GM11168 (cell line): ENCODE data around the gene EXD3.

ENCODE experiments used
- in situ Hi-C: fragments of 300-500 bp; cut with MboI; formaldehyde crosslinking; loops from one replicate; pipeline ENCODE4 v1.12.0; 2022; ENCODE audit warnings: low sequenced_read_pairs; ENCODE audit not compliant: unreplicated experiment

The EXD3 gene

DNA sequence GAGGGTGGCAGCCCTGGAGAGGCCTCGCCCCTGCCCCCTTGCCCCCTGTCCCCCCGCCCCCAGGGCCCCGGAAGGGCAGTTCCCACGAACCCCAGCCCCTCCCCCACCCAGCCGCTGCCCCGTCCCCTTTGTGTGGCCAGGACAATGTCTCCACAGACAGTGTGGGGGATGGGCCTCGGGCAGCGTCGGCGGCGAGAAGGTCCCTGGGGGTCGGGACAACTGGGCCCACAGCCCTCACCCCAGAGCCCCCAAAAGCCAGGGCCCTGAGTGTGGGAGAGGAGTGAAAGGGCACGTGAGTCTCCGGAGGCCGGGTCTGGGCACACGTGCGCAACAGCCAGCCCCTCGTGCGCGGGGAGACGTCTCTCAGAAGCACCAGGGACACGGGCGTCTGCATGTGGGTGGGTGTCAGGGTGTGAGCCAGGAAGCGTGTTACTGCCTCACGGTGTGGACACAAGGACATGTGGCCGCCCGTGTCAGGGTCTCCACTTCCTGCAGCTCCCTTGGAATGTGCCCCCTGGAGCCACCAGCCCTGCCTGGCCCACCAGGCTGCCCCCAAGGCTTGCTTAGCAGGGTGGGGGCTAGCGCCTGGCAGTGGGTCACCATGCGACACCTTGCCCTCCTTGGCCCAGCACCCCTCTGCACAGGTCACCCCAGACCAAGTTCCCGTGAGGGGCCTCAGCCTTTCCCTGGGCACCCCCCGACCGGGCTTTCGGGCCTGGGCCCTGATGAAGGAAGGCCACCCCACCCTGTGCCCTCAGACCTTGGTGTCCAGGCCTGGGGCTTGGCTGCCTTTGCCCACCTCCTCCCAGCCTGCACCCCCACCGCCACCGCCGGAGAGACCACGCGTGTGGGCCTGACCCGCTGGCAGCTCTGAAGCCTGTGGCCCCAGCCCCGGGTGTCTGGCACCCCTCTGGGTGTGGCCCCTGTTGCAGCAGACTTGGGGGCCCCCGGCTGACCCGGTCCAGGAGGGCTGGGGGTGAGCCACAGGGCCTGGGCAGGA lies 108.1 kb downstream of the EXD3 start:
- in situ Hi-C loops, result no loop called here

DNA sequence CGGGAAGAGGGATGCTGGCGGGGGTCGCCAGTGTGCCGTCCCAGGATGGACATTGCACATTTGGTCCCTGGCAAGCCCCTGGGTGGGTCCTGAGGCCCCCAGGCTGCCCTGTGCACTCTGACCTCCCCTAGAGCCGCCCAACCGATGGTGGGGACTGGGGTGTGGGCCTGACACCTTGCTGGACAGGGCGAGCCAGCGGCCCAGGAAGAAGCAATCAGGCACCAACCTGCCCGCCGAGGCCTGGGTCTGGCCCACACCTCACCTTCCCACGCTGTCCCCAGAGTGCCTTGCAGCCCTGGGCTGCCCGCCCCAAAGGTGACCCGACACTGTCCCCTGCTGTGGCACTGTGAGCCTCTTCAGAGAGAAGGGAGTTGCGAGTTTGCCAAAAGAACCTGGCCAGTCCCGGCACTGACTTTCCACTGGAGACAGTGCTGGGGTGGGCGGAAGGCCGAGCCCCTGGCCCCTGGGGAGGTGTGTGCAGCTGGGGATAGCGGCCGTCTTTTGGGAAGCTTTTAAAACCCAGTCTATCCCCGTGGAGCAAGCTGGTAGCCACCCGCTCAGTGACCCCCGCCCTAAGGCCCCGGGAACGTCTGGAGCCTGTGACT lies 108.9 kb downstream of the EXD3 start:
- in situ Hi-C loops, result no loop called here

DNA sequence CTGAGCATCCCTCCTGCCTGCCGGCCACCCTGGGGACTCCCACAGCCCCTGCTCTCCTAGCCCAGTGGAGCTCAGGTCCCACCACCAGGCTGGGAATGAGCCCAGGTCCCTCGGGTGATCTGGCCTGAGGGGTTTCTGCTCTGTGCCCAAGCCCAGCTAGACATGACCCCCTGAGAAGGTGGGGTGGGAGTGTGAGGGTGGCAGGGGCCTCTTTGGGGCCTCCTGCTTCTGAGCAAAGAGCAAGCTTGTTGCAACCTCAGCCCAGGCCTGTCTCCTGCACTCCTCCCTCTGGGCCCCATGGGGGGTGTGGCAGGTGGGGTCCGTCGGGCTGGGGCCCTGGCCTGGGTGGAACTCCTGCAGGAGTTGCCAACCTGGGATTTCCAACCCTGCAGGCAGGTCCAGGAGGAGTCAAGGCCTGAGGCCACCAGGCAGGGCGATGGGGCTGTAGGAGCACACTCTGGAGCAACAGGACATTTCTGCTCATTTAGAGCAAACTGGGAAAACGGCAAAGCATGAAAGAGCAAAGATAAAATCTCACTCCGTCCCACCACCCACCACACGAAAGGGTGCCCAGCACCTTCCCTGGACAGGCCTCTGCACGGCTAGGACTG lies 109.5 kb downstream of the EXD3 start:
- in situ Hi-C loops, result no loop called here

DNA sequence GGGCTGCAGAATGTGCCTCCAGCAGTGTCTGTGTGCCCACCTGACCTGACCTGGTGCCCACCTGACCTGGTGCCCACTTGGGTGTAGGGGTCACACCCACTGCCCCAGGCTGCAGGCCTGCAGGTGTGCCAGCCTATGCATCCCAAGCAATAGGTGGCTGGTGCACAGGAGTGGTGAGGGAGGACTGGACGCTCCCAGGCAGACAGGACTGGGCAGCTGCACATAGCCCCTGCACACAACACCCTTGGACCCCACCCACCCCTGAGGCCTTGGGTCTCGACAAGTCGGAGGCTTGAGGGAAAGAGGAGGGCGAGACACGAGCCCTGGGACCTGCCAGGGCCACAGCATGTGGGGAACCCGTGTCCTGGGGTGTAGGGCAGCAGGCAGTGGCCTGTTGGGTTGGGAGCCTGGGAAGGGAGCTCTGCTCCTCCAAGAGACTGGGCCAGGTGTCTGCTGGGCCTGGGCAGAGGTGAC lies 110.1 kb downstream of the EXD3 start:
- in situ Hi-C loops, result no loop called here

DNA sequence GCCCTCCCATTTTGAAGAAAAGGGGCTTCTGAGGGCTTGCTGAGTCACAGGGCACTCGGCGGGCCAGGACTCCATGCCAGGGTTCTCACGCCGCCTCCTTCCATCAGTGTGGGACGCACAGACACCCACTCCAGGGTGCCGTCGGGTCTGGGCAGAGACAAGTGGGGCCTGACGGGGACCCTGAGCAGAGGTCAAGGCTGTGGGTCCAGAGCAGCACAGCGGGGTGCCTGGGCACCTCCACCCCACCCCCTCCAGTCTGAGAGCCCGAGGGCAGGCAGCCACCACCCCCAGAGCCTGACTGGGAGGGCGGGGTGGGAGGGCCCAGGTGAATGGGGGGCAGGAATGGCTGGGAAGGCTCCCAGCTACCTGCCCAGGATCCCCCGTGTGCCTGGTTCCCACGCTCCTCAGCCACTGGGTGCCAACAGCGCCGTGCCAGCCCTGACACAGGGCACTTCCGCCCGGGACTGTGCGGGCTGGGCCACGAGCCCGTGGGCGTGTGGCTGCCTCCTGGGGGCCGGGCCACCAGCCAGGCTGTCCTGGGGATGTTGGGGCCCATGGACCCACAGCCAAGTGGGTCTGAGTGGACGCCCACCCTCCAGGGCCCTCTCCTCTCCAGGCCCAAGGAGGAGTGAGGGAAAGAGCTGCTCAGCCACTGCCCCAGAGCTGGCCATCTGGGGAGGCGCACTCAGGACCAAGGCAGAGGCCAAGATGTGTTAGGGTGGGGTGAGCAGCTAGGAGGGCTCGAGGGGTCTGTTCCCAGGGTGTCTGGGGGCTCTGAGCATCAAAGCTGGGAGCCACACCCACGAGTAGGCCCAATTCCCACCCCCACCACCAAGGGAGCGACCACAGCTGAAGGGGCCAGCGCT lies 110.7 kb downstream of the EXD3 start:
- in situ Hi-C loops, result no loop called here

DNA sequence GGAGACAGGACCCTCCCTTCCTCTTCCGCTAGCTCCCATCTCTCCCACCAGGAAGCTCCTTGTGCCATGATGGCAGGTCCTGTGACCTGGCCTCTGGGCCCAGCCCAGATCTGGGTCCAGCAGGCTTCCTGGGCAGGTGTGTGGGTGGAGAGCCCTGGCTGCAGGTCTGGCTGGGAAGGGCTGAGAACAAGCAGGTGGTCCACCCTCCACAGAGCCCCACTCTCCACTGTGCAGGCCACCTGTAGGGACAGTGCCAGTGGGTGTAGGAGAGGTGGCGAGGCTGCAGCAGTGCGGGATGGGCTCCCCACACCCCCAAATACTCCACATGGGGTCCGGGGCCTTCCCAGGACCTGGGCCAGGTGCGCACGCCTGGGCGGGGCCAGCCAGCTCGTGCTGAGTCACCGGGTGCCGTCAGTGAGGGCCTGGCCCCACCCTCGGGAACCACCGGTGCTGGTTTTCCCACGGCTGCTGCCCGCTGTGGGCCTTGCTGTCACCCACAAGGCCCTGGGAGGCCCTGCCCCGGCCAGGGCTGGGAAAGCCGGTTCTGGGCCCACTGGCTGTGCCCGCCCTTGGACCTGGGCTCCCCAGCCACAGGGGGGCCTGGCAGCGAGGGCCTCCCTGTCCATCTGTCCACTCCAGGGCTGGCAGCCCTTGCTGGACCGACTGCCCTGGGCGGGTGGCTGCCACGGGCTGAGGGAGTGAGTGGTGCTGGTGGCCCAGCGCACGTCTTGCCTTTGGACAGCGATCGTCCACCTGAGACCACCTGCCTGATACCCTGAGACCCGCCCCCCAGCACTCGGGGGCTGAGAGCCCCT lies 111.6 kb downstream of the EXD3 start:
- in situ Hi-C loops, result no loop called here

DNA sequence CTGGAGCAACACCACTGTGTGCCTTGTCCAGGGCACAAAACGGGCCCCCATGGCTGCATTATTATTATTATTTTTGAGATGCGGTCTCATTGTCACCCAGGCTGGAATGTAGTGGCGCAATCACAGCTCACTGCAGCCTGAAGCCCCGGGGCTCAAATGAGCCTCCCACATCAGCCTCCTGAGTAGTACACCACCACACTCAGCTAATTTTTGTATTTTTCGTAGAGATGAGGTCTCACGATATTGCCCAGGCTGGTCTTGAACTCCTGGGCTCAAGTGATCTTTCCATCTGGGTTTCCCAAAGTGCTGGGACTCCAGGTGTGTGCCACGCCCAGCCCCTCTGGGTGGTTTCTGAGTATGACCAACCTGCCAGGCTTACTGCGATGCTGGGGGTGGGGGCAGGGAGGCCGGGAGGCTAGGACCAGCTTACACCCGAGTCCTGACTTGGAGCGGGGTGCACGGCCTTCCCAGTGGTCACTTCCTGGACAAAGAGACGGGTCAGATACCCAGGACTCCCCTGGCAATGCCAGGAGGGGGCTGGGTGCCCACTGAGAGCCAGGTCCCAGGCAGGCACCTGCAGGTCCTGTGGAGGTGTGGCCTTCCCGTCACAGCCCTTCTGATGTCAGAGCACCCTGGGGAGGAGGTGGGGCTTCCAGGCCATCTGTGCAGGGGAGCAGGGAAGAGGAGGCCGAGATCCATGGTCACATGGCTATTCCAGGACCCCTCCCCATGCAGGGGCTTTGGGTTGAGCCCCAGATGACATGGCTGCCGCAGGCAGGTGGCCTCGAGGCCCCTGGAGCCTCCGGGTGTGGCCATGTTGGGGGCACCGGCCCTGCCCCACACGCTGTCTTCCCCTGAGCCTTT lies 112.5 kb downstream of the EXD3 start:
- in situ Hi-C loops, result no loop called here

DNA sequence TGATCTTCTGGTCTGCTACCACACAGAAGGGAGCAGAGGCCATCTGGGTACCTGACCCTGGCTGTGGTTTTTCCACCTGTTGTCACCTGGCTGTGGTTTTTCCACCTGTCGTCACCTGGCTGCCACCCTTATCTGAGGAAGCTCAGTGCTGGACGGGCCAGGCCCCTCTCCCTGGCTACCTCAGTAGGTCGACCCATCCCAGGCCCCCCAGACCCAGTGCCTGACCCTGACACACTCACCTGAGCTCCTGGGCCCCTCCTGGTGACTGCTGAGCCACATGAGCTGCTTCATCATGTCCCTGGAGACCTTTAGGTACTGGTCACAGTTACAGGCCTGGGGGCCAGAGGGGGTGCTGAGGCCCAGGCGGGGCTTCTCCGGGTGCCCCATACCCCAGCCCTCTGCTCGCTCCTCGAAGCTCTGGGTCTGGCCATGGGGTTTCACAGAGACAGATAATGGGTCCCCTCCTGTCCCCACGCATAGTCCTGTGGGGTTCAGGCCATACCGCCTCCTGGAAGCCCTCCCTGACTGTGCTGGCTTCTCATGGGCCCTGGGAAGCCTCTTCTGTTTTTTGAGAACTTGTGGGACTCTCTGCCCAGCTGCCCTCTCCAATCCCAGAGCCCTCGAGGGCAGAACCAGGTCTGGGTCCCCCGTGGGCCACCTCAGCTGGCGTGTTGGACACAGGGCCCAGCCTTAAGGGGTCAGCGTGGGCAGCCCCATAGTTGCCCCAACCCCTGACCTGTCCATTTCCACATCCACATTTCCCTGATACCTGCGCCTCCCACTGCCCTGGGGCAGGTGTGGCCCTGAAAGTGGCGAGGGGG lies 113.4 kb downstream of the EXD3 start:
- in situ Hi-C loops, result no loop called here

DNA sequence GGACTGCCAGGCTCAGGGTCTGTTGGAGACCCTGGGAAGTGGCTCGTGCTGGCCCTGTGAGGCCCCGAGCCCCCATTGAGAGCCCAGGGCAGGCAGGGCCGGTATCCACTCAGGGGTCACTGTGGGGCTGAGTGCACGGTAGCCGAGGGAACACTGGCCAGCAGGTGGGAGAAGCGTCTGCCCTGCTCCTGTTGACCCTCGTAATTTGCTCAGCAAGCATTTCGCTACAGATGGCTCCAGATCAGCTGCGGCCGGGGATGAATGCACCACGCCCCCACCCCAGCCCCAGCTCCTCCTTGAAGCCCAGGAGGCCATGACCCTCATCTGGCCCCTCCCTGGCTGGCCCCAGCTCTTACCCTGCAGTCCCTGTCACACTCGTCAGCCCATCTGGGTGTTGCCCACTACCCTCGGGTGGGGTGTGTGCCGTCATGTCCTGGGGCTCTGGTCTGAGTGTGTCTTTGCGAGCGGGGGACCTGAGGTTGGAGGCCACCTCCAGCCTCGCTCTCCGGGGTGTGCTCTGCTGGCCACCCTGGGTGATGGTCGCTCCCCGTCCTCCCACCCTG lies 114.8 kb downstream of the EXD3 start:
- in situ Hi-C loops, result no loop called here

DNA sequence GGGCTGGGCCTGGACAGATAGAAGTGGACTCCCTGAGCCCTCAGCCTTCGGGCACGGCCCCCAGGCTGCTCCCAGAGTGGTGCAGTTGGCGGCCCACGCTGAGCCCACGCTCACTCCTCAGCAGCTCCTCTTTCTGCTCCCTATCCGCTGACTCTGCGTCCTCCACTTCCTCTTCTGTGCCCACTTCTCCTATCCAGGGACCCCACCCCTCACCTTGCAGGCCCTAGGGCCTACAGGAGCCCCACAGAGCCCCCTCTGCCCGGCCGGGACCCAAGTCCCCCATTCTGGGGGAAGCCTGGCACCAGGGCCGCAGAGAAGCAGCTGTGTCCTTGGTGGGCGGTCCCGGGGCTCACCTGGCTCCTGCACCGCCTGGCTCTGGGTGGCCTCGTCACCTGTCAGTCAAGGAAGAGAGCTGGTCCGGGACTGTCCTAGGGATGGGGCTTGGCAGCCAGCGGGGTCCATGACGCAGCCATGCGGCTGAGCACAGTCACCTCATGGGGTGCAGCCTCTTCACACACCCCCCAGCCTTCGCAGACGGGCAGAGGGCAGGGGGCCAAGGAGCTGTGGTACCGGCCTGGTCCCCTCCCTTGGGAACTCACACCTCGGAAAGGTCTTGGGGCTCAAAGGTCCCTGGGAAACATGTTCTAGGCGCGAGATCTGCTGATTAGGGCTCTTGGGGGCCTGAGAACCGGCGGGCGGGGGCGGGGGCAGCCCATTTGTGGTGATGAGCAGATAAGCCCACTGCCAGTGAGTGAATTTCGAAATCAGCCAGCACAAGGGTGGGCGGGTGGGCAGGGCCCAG lies 115.5 kb downstream of the EXD3 start:
- in situ Hi-C loops, result no loop called here

DNA sequence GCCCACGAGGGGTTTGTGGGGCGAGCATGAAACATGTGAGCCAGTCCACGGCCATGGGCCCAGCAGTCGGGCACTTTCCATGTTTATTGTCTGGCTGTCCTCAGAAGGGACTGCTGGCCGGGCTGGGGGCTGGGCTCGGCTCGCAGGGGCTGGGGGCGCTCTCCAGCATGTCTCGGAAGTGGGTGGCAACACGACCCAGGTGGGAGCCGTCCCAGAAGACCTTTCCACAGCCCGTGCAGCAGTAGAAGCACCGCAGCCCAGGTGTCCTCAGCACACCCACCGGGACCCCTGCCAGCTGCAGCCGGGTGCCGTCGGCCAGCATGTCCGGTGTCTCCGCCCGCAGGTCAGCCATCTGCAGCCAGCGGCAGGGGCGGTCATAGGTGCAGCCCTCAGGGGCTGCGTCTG lies 116.1 kb downstream of the EXD3 start:
- in situ Hi-C loops, result no loop called here

DNA sequence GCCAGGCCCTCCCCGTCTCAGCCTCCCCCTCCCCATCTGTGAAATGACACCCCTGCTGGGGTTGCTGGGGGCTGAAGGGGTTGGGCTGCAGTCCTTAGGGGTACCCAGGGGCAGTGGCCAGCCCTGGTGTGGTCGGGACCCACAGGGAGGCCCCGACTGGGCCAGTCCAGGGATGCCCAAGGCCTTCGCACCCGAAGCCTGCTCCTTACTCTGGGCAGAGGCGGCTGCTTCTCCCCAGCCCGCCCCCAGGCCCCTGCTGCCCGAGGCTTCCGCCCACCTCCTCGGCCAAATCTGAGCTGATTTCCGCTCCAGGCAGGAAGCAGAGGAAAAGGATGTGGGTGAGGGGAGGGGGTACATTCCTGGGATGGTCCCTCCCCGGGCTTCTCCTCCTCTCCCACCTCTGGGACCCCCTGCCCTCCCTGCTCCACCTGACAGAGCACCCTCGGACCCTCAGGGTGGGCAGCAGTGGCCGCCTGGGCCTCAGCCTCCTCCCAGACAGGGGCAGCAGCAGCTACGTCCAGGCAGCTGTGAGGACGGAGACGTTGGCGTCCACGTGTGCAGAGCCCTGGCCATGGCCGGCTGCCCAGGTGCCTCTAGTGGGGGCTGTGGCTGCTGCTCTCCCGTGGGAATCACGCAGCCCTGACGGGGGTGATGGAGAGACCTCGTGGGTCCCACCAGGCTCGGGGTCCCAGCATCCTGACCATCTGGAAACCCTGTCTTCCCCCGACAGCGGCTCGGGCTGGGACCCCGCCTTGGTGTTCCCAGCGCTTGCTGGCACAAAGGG lies 116.7 kb downstream of the EXD3 start:
- in situ Hi-C loops, result no loop called here

DNA sequence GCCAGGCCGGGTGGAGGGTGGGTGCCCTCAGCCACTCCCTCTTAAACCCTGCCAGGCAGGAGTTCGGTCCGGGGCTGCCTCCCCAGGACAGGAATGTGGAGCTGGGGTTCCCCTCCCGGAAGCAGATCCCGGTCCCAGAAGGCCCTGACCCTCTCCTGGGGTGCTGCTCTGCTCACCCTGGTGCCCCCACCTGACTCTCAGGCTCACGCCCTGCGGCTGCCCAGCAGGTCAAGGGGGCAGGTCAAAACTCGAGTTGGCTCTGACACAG lies 117.2 kb downstream of the EXD3 start:
- in situ Hi-C loops, result no loop called here

DNA sequence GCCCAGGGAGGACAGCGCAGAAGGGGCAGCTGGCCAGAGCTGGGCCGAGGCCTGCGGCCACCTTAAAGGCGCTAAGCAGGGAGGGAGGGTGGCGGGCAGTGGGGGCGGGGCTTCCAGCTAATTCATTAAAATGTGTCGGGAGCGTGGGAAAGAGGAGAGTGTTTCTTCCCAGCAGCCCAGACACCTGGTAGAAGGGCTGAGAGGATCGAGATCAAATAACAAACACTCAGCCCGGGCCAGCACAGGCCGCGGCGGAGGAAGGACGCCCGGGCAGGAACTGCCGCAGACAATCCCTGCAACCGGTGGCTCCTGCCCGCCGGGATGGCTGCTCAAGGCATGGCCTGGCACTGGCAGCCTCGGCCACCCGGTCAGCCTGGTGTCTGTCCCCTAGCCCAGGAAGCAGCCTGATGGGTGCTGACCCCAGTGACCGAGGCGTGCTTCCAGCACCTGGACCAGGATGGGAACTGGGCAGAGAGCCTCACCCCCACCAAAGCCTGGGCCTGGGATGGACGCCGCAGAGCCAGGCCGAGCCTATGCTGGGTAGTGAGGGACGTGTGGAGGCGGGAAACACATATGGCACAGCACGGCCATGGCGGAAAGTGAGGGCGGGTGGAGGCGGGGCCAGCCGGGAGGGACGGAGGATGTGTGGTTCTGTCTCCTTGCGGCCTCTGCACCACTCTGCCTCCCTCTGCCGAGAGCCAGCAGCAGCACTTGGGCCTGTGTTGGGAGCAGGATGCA lies 117.7 kb downstream of the EXD3 start:
- in situ Hi-C loops, result no loop called here

DNA sequence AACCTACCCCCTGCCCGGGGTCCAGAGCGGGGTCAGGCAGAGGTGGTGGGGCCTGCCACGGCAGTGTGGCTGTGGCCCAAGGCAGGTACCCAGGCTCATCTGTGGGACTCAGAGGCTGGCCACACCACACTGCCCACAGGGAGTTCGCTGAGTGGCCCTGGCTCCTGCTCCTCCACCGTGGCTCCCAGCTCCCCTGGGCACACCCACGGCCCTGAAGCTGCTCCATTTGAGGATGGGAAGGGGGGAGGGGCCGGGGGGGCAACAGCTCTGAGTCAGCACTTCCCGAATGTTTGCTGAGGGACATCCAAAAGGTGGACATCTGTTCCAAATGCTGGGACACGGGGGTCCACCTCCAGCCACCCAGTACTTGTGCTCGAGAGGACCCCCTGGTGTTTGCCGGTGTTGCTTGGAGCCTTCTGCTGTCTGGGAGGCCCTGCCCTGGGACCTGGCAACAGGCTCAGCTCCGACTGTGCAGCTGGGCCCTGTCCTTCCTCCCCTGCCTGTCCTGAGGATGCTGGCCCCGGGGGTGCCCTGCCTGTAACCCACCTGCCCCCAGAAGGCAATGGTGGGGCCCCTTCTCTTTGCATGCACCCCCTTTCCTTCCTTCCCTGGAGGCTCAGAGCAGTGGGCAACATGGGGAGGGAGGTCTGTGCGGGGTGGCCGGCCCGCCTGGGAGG lies 118.4 kb downstream of the EXD3 start:
- in situ Hi-C loops, result no loop called here
